Loucy (cell line): ENCODE data around the gene NCLN.

Source experiments
- H2AFZ ChIP-seq: fragments of 200-600 bp; sonication (generic); 2 replicates; pipeline ENCODE4 v1.6.0; 2016; ENCODE audit warnings: antibody characterized with exemption, mild to moderate bottlenecking, low read length, moderate library complexity
- H3F3A ChIP-seq: fragments of 200-600 bp; 2 replicates; pipeline ENCODE4 v1.6.0; 2016; ENCODE audit warnings: antibody characterized with exemption, low read depth, mild to moderate bottlenecking
- H3K27me3 ChIP-seq: fragments of 200-600 bp; sonication (generic); 2 replicates; pipeline ENCODE4 v1.6.1; 2014; ENCODE audit warnings: low read length, mild to moderate bottlenecking; ENCODE audit not compliant: insufficient read depth, poor library complexity, severe bottlenecking
- H3K36me3 ChIP-seq: fragments of 200-600 bp; sonication (generic); 2 replicates; pipeline ENCODE4 v1.6.1; 2016; ENCODE audit warnings: low read length; ENCODE audit not compliant: insufficient read depth
- H3K4me1 ChIP-seq: fragments of 200-600 bp; sonication (generic); 2 replicates; pipeline ENCODE4 v1.5.1; 2014; ENCODE audit warnings: low read length, mild to moderate bottlenecking; ENCODE audit not compliant: insufficient read depth, poor library complexity, severe bottlenecking
- H3K4me2 ChIP-seq: fragments of 200-600 bp; sonication (generic); 2 replicates; pipeline ENCODE4 v1.6.0; 2014; ENCODE audit warnings: antibody characterized with exemption, low read length, low read depth, mild to moderate bottlenecking; ENCODE audit not compliant: poor library complexity, severe bottlenecking
- H3K4me3 ChIP-seq: fragments of 200-600 bp; sonication (generic); 2 replicates; pipeline ENCODE4 v1.5.1; 2014; ENCODE audit warnings: low read length, mild to moderate bottlenecking, mixed read lengths; ENCODE audit not compliant: poor library complexity, severe bottlenecking
- H3K79me2 ChIP-seq: fragments of 200-600 bp; sonication (generic); 2 replicates; pipeline ENCODE4 v1.6.1; 2014; ENCODE audit warnings: low read length; ENCODE audit not compliant: insufficient read depth
- H3K9ac ChIP-seq: fragments of 200-600 bp; sonication (generic); 2 replicates; pipeline ENCODE4 v1.6.0; 2014; ENCODE audit warnings: mild to moderate bottlenecking, low read depth, low read length, moderate library complexity; ENCODE audit not compliant: poor library complexity, severe bottlenecking
- H3K9me2 ChIP-seq: fragments of 200-600 bp; sonication (generic); replicated peaks from 2 replicates; pipeline ENCODE4 v1.6.1; 2016; ENCODE audit warnings: low read depth, low read length, mixed read lengths
- H3K9me3 ChIP-seq: fragments of 200-600 bp; sonication (generic); 2 replicates; pipeline ENCODE4 v1.6.1; 2014; ENCODE audit warnings: mild to moderate bottlenecking, antibody characterized with exemption, low read length, low read depth; ENCODE audit not compliant: insufficient read depth
- H4K20me1 ChIP-seq: fragments of 200-600 bp; sonication (generic); 2 replicates; pipeline ENCODE4 v1.6.0; 2014; ENCODE audit warnings: antibody characterized with exemption, low read length, mild to moderate bottlenecking; ENCODE audit not compliant: insufficient read depth, poor library complexity, severe bottlenecking
- EZH2phosphoT487 ChIP-seq: fragments of 200-600 bp; IDR thresholded peaks from 2 replicates; pipeline ENCODE4 v1.6.1; 2018; ENCODE audit warnings: antibody characterized with exemption, mild to moderate bottlenecking, moderate library complexity, borderline replicate concordance
- TF ChIP-seq, protein P1 (sequence below): fragments of 200-600 bp; sonication (generic); conservative IDR thresholded peaks from 2 replicates; pipeline ENCODE4 v1.5.1; 2014; ENCODE audit warnings: mild to moderate bottlenecking, antibody characterized with exemption, low read length

The NCLN gene

DNA sequence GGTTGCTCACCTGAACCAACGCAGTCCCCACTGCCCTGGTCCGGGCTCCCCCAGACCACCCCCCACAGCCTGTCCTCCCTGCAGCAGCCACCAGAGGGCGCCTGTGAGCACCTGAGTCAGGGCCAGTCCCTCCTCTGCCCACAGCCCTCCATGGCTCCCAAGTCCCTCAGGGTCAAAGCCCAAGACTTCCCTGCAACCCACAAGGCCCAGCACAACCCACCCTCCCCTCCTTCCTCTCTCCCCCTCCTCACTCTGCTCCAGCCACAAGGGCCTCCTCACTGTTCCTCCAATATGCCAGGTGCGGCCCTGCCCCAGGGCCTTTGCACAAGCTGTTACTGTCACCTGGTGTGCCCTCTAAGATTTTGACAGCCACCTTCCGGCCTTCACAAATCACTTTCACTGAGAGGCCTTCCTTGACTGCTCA is 39.0 kb upstream of the NCLN start:
- peak overlapping the region; percentile 46 for H3K4me2 ChIP-seq
- no peak for TF ChIP-seq EZH2phosphoT487
- TF ChIP-seq, protein P1, sequence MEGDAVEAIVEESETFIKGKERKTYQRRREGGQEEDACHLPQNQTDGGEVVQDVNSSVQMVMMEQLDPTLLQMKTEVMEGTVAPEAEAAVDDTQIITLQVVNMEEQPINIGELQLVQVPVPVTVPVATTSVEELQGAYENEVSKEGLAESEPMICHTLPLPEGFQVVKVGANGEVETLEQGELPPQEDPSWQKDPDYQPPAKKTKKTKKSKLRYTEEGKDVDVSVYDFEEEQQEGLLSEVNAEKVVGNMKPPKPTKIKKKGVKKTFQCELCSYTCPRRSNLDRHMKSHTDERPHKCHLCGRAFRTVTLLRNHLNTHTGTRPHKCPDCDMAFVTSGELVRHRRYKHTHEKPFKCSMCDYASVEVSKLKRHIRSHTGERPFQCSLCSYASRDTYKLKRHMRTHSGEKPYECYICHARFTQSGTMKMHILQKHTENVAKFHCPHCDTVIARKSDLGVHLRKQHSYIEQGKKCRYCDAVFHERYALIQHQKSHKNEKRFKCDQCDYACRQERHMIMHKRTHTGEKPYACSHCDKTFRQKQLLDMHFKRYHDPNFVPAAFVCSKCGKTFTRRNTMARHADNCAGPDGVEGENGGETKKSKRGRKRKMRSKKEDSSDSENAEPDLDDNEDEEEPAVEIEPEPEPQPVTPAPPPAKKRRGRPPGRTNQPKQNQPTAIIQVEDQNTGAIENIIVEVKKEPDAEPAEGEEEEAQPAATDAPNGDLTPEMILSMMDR, result peak; percentile 95
- H3K27me3 ChIP-seq, result no peaks in the 10 kb centered on the region
- H3K4me1 ChIP-seq, result peaks cover 29% of the 10 kb centered on the region
- peaks cover 98% of the 10 kb centered on the region for H3K79me2 ChIP-seq
- H4K20me1 ChIP-seq, result peaks cover 81% of the 10 kb centered on the region
- H3K9ac ChIP-seq, result no peak overlapping the region
- H3K36me3 ChIP-seq, result peaks cover 56% of the 10 kb centered on the region
- no peak overlapping the region for H2AFZ ChIP-seq
- peaks cover 8% of the 10 kb centered on the region for H3F3A ChIP-seq
- no peak overlapping the region for H3K4me3 ChIP-seq
- no peaks in the 10 kb centered on the region for H3K9me2 ChIP-seq
- H3K9me3 ChIP-seq, result no peaks in the 10 kb centered on the region

DNA sequence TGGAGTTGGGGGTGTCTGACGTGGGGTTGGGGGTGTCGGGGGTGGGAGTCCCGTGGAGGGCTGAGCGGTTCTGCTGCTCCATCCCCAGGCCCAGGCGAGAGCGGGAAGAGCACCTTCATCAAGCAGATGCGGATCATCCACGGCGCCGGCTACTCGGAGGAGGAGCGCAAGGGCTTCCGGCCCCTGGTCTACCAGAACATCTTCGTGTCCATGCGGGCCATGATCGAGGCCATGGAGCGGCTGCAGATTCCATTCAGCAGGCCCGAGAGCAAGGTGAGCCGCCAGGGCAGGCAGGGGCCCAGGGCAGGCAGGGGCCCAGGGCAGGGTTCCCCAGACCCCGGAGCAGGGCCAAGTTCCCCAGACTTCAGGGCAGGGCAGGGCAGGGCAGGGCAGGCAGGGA is 37.2 kb upstream of the NCLN start:
- Histone ChIP-seq H3K4me2 (no peak overlapping the region), H4K20me1 (peaks cover 81% of the 10 kb centered on the region), H3K4me1 (peaks cover 33% of the 10 kb centered on the region), H3K36me3 (peaks cover 69% of the 10 kb centered on the region), H3K9me2 (no peaks in the 10 kb centered on the region), H3K27me3 (no peaks in the 10 kb centered on the region), H3K79me2 (peaks cover 98% of the 10 kb centered on the region), H3K9me3 (no peaks in the 10 kb centered on the region), H2AFZ (no peak overlapping the region), H3K4me3 (no peak overlapping the region), H3K9ac (no peak overlapping the region), H3F3A (0 out of 2 replicates have a peak, but pooled peaks cover 2% of the 10 kb centered on the region)
- TF ChIP-seq, protein P1, result no peak
- no peak for TF ChIP-seq EZH2phosphoT487

DNA sequence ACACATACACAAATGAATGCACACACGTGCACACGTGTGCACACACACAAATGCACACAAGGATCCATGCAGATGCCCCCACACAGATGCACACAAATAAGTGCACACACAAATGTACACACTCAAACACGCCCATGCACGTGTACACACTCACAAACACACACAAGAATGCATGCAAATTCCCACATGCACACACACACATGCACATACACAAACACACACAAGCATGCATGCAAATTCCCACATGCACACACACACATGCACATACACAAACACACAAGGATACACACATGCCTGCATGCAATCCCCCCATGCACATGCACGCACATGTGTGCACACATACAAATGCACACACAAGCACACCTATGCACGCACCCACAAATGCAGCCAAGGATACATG is 36.6 kb upstream of the NCLN start:
- no peak for TF ChIP-seq EZH2phosphoT487
- TF ChIP-seq, protein P1, result no peak
- Histone ChIP-seq H3K4me3 (no peak overlapping the region), H3K9me3 (no peaks in the 10 kb centered on the region), H2AFZ (no peak overlapping the region), H4K20me1 (peaks cover 83% of the 10 kb centered on the region), H3K4me1 (peaks cover 39% of the 10 kb centered on the region), H3K36me3 (peaks cover 74% of the 10 kb centered on the region), H3F3A (0 out of 2 replicates have a peak, but pooled peaks cover 2% of the 10 kb centered on the region), H3K4me2 (peak overlapping the region; percentile 37), H3K9me2 (no peaks in the 10 kb centered on the region), H3K27me3 (no peaks in the 10 kb centered on the region), H3K79me2 (peaks cover 98% of the 10 kb centered on the region), H3K9ac (no peak overlapping the region)
